Hypothalamus (tissue), 51 donors: Measurements from ENCODE around the gene RRAGA.
"Not testable (repeated sequence)": the region's sequence is repeated elsewhere in the genome, so short reads cannot be mapped to it uniquely, and the experiment has no call there.

Experiments
- DNase-seq, 51 donors: peaks; one replicate each; lab custom pipeline; 2025; lab: John Stamatoyannopoulos, UW

RRAGA gene

GRCh38 chr9:19074836-19075235 lies 25.6 kb downstream of the RRAGA start:
- no peak for DNase-seq

- DNase-seq: no peak
These were observed 36.1 kb downstream of the RRAGA start for GRCh38 chr9:19085295-19085694.

GRCh38 chr9:19087106-19088000 lies 38.1 kb downstream of the RRAGA start:
- DNase-seq: no peak

- DNase-seq: not testable (repeated sequence)
These were observed 48.2 kb downstream of the RRAGA start for GRCh38 chr9:19097431-19097830.
